NCI-H2029 treated with DMSO at 0.1 percent for 48 hours (cell line): Measurements from ENCODE around the gene METTL17.

Experiments used
- DNase-seq: peaks from one replicate; lab custom pipeline; 2025; lab: John Stamatoyannopoulos, UW

METTL17 gene

DNA sequence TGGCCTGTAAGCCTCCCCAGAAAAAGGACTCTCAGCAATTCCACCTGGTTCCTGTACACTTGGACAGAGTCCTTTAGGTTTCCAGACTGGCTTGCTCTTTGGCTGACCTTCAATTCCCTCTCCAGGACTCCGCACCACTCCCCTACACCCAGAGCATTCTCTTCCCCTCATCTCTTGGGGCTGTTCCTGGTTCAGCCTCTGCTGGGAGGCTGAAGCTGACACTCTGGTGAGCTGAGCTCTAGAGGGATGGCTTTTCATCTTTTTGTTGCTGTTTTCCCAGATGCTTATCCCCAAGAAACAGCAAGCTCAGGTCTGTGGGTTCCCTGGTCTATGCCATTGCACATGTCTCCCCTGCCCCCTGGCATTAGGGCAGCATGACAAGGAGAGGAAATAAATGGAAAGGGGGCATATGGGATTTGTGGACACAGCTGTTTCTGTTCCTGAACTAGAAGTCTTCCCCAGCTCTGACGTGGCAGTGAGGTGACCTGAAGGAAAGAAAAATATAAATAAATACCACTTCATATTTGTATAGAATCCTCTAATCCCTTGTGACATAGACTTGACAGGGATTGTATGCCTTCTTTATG lies 53.7 kb downstream of the METTL17 start:
- DNase-seq = no peak

DNA sequence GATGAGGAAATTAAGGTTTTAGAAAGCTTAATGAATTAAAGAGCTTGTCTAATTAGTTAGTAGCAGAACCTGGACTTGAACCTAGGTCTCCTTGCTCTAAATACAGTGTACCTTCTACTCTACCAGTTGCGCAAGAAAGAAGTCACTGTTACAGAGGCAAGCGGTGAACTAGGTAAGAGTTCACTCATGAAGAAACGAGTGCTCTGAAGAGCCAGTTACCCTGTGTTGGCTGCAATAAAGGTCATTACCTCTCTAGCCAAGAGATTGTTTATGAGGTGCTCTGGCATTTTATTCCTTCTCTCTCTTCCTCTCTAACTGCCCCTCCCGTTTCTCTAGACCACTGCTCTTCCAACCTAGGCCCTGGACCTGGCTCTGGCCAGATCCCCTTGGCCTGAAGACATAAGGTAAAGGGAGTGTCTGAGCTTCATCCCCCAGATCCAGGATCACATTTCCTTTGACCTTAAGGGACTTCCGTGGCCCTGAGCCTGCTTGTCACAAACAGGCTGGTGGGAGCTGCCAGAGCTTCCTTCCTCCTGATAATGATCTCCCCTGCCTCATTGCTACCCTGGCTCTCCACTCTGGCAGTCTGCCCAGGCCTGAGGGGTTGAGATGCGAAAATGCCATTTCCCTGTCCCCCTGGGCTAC lies 54.3 kb downstream of the METTL17 start:
- DNase-seq = peak; percentile 12
